ENCODE data around the gene NPEPPS.

DNA sequence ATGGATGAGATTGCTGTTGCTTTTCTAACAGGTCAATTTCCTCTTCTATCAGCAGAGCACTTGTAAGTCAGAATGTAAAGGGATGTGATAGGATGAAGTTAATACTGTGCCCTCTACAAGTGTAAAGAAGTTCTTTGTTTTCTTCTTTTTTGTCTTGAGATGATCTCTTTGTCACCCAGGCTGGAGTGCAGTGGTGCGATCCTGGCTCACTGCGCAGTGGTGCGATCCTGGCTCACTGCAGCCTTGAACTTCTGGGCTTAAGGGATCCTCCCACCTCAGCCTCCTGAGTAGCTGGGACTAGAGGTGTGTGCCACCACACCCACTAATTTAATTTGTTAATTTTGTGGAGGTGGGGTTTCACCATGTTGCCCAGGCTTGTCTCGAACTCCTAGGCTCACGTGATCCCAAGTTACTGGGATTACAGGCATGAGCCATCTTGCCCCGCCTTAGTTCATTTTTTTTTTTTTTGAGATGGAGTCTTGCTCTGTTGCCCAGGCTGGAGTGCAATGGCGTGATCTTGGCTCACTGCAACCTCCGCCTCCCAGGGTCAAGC lies 97.2 kb downstream of the NPEPPS start:
- TF ChIP-seq, protein P1, sequence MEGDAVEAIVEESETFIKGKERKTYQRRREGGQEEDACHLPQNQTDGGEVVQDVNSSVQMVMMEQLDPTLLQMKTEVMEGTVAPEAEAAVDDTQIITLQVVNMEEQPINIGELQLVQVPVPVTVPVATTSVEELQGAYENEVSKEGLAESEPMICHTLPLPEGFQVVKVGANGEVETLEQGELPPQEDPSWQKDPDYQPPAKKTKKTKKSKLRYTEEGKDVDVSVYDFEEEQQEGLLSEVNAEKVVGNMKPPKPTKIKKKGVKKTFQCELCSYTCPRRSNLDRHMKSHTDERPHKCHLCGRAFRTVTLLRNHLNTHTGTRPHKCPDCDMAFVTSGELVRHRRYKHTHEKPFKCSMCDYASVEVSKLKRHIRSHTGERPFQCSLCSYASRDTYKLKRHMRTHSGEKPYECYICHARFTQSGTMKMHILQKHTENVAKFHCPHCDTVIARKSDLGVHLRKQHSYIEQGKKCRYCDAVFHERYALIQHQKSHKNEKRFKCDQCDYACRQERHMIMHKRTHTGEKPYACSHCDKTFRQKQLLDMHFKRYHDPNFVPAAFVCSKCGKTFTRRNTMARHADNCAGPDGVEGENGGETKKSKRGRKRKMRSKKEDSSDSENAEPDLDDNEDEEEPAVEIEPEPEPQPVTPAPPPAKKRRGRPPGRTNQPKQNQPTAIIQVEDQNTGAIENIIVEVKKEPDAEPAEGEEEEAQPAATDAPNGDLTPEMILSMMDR (IDR thresholded peaks at IDR 0.05), result no peak
- TF ChIP-seq POLR2A (IDR thresholded peaks at IDR 0.05), result no peak
- no peak for TF ChIP-seq EP300 (IDR thresholded peaks at IDR 0.05)

All from ovary (tissue), 3 donors.